ENCODE results near the gene ZNF12.

DNA sequence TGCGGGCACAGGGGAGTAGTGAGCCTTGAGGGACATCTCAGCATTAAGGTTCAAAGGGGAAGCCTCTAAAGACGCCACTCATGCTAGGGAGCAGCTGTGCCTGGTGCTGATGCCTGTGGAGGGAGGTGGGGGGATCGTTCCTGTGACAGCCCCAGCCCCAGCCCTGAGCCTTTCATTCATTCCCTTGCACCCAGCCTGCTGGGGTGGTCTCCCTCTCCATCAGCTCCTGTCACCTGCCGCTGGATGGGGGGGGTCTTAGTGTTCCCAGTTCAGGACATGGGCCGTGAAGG, 58.0 kb downstream of the ZNF12 start:
- no peak for TF ChIP-seq EZH2 (IDR thresholded peaks at IDR 0.05)
- TF ChIP-seq POLR2AphosphoS5 (IDR thresholded peaks at IDR 0.05; ENCODE audit: borderline replicate concordance, low read depth, low read length): no peak
- no peak for TF ChIP-seq FOXP2 (optimal IDR thresholded peaks at IDR 0.05; ENCODE audit: control extremely low read depth, extremely low read length, insufficient read depth)
